ENCODE measurements around the gene PDE3B.

GRCh38 chr11:14764179-14764578 lies 120.6 kb downstream of the PDE3B start:
- TF ChIP-seq CTCF (IDR thresholded peaks at IDR 0.05) (no peak), POLR2AphosphoS5 (IDR thresholded peaks at IDR 0.05) (no peak)
